OCI-LY3 (cell line): ENCODE data around the gene CLTCL1.

ENCODE experiments used
- H2AFZ ChIP-seq: fragments of 200-600, 300-600 bp; shearing (Covaris generic); 2 replicates; pipeline ENCODE4 v1.6.0; 2014; ENCODE audit warnings: antibody characterized with exemption, low read depth, low read length
- H3K27ac ChIP-seq: fragments of 200-600, 300-600 bp; sonication (generic); 2 replicates; pipeline ENCODE4 v1.5.1; 2014; ENCODE audit warnings: mild to moderate bottlenecking, low read length, moderate library complexity, mixed read lengths
- H3K27me3 ChIP-seq: fragments of 200-600, 300-600 bp; sonication (generic); 2 replicates; pipeline ENCODE4 v1.6.1; 2014; ENCODE audit warnings: low read depth, low read length, mixed read lengths
- H3K36me3 ChIP-seq: fragments of 200-600, 300-600 bp; sonication (generic); replicated peaks from 2 replicates; pipeline ENCODE3; 2014; ENCODE audit warnings: low read depth, low read length, mixed read lengths
- H3K4me1 ChIP-seq: fragments of 300-600, 200-600 bp; sonication (generic); 2 replicates; pipeline ENCODE4 v1.6.1; 2014; ENCODE audit warnings: low read length, mixed read lengths
- H3K4me2 ChIP-seq: fragments of 200-600, 300-600 bp; sonication (generic); 2 replicates; pipeline ENCODE4 v1.6.1; 2014; ENCODE audit warnings: low read length, mixed read lengths
- H3K4me3 ChIP-seq: fragments of 300-600, 200-600 bp; sonication (generic); 2 replicates; pipeline ENCODE4 v1.5.1; 2014; ENCODE audit warnings: antibody characterized with exemption, mild to moderate bottlenecking, low read length, moderate library complexity
- H3K79me2 ChIP-seq: fragments of 300-600, 200-600 bp; shearing (Covaris generic); 2 replicates; pipeline ENCODE4 v1.6.1; 2014; ENCODE audit warnings: mild to moderate bottlenecking, low read length, mixed read lengths
- H3K9ac ChIP-seq: fragments of 300-600, 200-600 bp; shearing (Covaris generic); 2 replicates; pipeline ENCODE4 v1.6.0; 2014; ENCODE audit warnings: mild to moderate bottlenecking, low read length, moderate library complexity
- H3K9me3 ChIP-seq: fragments of 200-600, 300-600 bp; shearing (Covaris generic); 2 replicates; pipeline ENCODE4 v1.6.1; 2014; ENCODE audit warnings: low read length, mixed read lengths; ENCODE audit not compliant: insufficient read depth
- H4K20me1 ChIP-seq: fragments of 200-600, 300-600 bp; sonication (generic); 2 replicates; pipeline ENCODE4 v1.6.1; 2016; ENCODE audit warnings: low read length, mixed read lengths; ENCODE audit not compliant: insufficient read depth
- CTCF ChIP-seq: fragments of 200-600, 300-600 bp; sonication (generic); IDR thresholded peaks from 2 replicates; pipeline ENCODE4 v1.5.1; 2014; ENCODE audit warnings: antibody characterized with exemption, low read length, low read depth
- EZH2phosphoT487 ChIP-seq: fragments of 200-600 bp; shearing (Covaris generic); IDR thresholded peaks from 2 replicates; pipeline ENCODE4 v1.6.1; 2018; ENCODE audit warnings: antibody characterized with exemption, mixed run types, low read depth

The CLTCL1 gene

GRCh38 chr22:19242699-19243098, 48.8 kb downstream of the CLTCL1 start:
- Histone ChIP-seq H3K27me3 (no peaks in the 10 kb centered on the region), H2AFZ (no peak overlapping the region)

DNA sequence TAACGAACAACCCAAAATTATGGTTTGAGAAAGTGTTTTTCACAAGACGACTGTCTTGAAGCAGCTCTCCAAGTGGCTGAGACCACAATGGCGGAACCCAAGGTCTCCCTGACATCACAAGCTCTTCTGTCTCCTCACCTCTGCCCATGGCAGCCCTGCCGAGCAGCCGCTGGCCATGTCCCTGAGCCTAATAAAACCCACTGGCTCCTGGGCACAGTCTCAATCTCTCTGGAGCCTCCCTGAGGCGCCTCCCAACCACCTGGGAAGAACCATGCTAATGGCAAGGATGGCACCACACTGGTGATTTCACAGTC, 50.0 kb downstream of the CLTCL1 start:
- H4K20me1 ChIP-seq = no peaks in the 10 kb centered on the region
- no peak overlapping the region for H3K4me3 ChIP-seq
- TF ChIP-seq CTCF (no peak), EZH2phosphoT487 (no peak)
- 0 out of 2 replicates have a peak, but pooled peaks cover 2% of the 10 kb centered on the region for H3K27me3 ChIP-seq
- H3K4me2 ChIP-seq = no peak overlapping the region
- H3K9me3 ChIP-seq = no peaks in the 10 kb centered on the region
- H2AFZ ChIP-seq = no peak overlapping the region
- no peaks in the 10 kb centered on the region for H3K36me3 ChIP-seq
- H3K79me2 ChIP-seq = no peaks in the 10 kb centered on the region
- no peak overlapping the region for H3K9ac ChIP-seq
- H3K27ac ChIP-seq = no peak overlapping the region
- no peaks in the 10 kb centered on the region for H3K4me1 ChIP-seq

More at GRCh38 chr22:19242699-19243098, 48.8 kb downstream of the CLTCL1 start:
- no peak overlapping the region for H3K9ac ChIP-seq
- H3K4me3 ChIP-seq = no peak overlapping the region
- no peak overlapping the region for H3K27ac ChIP-seq
- no peaks in the 10 kb centered on the region for H3K36me3 ChIP-seq
- H3K4me2 ChIP-seq = no peak overlapping the region
- H3K9me3 ChIP-seq = no peaks in the 10 kb centered on the region
- no peaks in the 10 kb centered on the region for H3K4me1 ChIP-seq
- no peak for TF ChIP-seq EZH2phosphoT487
- no peak for TF ChIP-seq CTCF
- no peaks in the 10 kb centered on the region for H4K20me1 ChIP-seq
- H3K79me2 ChIP-seq = no peaks in the 10 kb centered on the region

GRCh38 chr22:19240813-19241592, 50.5 kb downstream of the CLTCL1 start:
- Histone ChIP-seq H3K9ac (no peak overlapping the region), H3K36me3 (no peaks in the 10 kb centered on the region), H3K27ac (no peak overlapping the region), H2AFZ (no peak overlapping the region), H3K4me3 (no peak overlapping the region), H3K79me2 (no peaks in the 10 kb centered on the region), H4K20me1 (no peaks in the 10 kb centered on the region), H3K4me2 (no peak overlapping the region), H3K9me3 (no peaks in the 10 kb centered on the region), H3K4me1 (no peaks in the 10 kb centered on the region), H3K27me3 (0 out of 2 replicates have a peak, but pooled peaks cover 5% of the 10 kb centered on the region)
- TF ChIP-seq EZH2phosphoT487 = no peak
- TF ChIP-seq CTCF = no peak

DNA sequence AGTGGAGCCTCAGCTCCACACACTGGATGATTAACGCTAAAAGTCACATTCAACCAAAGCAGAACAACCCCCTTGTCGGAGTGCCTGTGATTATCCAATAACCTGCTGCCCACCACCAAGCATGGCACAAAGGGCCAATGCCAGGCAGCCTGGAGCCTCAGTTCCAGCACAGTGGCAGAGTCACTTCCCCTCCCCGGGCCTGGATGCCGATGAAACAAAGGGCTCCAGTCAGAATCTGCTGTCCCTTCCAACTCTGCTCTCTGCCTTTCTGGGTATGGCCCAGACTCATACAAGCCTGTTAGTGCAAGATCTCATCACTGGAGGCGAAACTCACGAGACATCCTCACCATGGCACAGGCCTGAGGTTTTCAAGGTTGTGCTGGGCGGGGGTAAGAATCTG, 52.1 kb downstream of the CLTCL1 start:
- TF ChIP-seq EZH2phosphoT487 = no peak
- TF ChIP-seq CTCF = no peak
- no peak overlapping the region for H3K4me2 ChIP-seq
- no peak overlapping the region for H3K4me3 ChIP-seq

More for the DNA sequence above, 52.1 kb downstream of the CLTCL1 start:
- Histone ChIP-seq H3K4me1 (no peaks in the 10 kb centered on the region), H3K79me2 (no peaks in the 10 kb centered on the region), H2AFZ (no peak overlapping the region), H3K9me3 (no peaks in the 10 kb centered on the region), H3K9ac (no peak overlapping the region), H3K27ac (no peak overlapping the region), H4K20me1 (no peaks in the 10 kb centered on the region), H3K27me3 (peaks cover 18% of the 10 kb centered on the region), H3K36me3 (no peaks in the 10 kb centered on the region)
